GM21515 (cell line): ENCODE measurements around the gene TSHZ1.

Experiments used
- ATAC-seq: cut with Tn5 transposase; IDR thresholded peaks from one replicate; pipeline ENCODE4 v1.9.1; 2021; ENCODE audit not compliant: unreplicated experiment

Gene TSHZ1

DNA sequence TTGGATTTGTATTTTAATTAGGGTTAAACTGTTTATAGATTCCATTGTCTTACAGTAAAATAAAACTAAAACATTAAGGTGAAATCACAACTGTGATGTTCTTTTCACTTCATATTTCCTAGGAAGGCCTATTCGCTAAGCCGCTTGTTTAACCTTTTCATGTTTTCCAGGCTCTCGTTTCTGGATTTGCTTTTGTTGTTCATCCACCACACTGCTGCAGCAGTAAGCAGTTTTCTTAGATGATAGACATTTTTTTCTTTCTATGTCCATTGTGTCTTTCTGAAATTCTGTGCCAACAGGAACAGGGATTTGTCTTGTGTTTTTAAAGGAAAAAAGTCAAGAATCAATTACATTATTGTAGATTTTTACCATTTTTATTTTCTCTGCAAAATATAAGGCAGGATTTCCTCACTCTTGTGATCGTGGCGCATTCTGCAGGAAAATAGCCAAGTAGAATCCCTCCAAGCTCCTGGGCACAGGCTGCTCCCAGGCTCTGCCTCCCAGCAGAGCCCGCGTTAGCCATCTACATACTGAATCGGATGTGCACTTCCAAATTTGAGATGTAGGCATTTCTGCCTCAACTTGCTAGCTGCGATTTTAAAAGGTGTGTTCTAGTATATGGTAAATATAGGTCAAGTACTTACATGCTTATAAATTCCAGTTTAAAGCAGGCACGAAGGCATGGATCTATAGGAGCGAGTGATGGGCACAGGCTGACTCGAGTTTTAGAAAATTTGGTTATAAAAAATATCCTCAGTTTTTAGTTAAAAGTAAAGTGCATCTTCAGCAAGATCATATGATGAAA is 10.2 kb downstream of the TSHZ1 start:
- no peak for ATAC-seq

- ATAC-seq, result no peak
Measured at GRCh38 chr18:75221397-75221796, 10.8 kb downstream of the TSHZ1 start.

DNA sequence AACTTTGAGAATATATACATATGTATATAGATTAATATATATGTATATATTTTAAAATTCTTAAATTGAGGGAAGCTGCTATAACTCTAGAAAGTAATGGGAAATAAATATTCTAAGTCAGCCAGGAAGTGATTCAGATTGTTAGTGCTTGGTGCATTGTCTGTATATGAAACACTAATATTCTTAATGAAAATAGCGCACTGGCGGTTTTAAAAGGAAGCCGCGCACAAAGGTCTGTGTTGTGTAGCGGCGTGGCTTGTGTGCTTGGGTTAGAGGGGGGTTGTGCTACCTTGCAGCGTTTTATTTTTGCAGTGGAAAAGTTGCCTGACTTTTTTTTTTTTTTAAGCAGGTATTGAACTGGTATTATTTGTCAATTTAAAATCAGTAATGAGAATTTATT is 11.3 kb downstream of the TSHZ1 start:
- no peak for ATAC-seq

DNA sequence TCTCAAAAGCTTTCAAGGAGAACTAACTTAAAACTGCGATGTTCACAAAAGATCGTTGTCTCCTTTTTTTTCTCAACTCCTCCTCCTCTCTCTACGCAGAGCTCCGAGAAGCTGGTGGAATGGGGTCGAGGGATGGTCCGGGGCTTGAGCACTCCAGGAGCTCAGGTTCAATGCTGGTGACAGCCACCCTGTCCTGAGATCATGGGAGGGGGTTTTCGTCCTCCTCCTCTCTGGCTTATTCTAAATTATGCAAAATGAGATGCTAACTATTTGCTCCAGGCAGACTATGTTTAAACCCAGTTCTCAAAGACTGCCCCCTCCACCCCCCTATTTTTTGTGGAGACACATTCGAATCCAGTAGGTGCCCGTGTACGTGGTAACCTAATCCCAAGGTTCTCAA is 11.8 kb downstream of the TSHZ1 start:
- no peak for ATAC-seq

DNA sequence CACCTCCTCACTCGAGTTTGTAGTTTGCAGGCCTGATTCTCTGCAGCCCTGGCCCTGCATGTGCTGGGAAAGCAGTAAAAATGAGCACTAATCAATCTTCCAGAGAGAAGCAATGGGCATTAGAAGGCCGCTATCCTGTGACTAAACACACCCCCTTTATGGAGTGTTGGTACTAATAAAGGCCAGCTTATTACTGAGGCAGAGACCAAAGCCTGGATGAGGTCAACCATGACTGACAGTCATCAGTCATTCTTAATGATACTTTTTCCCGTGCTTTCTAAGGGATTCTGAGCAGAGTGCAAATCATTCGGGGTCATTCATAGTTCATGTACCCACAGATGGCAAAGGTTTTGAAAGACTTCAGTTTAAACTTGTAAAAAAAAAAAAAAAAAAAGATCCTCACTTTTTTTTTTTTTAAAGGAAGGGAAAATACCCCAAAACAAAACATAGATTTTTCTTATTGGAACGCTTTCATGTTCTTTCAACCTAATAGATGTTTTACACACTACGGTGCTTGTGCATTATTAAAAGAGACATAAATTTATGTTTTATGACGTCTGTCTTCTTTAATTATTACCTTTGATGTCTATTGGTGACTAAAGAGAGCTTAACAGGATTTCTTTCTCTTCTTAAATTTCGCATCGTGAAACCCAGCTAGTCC is 13.2 kb downstream of the TSHZ1 start:
- no peak for ATAC-seq

DNA sequence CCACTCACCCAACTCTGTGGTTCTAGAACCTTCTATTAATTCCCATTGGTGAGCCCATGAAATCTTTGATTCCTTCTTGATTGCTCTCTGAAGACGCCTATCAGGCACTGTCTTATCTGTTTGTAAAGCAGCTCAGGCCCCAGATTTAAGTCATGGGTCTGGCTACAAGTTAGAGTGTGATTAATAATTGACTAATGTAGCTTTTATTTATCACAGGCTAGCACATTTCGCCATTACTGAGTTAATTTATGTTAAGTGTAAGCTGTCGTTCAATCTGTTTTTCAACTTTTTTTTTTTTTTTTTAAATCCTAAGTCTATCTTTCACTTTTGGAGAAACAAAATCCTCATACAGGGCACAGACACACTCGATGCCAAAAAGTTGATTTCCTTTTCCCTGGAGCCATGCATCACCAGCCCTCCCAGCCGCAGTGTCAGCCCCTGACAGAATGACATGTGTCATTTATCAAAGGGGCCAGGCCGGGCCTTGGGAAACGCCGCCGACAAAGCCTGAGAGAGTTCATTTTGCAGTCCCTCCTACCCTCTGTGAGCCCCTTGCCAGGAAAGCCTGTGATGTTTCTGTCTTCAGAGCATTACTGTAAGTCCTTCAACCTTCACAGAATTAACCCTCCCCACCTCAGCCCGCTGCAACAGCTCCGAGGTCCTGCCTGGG is 15.8 kb downstream of the TSHZ1 start:
- ATAC-seq, result no peak

- ATAC-seq, result no peak
Measured at GRCh38 chr18:75226956-75227316, 16.3 kb downstream of the TSHZ1 start.

DNA sequence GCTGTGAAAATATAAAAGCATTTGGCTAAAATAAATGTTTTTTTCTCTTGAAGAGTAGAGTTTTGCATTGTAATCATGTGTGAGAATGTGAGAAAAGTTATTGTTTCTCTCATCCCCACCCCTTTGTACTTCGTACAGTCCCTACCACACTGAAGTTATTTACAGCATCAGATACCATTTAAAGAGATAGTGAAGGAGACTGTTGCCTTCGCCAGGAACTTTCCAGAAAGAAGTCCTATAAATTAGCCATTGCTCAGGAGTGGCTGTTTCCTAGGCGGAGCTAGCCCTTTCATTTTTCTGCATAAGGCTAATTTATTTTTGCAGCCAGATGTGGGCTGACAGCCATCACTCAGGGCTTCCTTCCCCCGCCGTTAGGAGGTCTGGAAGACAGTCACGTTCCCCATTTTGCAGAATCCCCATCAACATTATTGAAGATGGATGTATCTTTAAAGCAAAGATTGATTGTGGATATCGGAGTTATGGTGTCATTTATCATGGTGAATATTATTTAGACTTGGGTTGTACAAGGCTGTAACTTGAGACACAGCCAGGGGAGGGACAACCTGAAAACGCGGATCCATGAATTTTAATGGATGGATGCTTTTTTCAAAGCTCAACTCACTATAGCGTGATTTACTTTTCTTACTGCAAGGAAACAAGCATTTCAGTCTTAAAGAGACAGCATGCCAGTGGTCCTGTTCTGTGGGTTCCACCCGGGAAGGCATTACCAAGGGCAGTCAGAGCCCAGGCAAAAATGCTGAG is 17.1 kb downstream of the TSHZ1 start:
- no peak for ATAC-seq

DNA sequence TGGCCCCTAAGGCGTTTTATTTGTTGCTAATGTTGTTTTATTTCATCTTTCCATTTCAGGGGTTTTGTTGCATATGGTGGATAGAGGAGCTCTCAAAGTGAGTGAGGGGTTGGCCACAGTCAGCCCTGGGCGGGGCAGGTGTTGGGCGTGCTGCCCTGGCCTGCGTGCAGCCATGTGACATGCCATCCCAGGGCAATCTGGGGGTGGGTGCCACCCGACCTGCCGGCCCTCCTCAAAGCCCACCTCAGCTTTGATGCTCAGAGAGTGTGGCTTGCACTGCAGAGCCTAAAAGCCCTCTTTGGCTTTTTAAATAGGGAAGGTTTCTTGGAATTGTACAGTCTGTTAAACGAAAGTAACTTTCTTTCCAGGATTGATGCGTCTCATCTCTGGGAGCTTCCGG is 18.4 kb downstream of the TSHZ1 start:
- ATAC-seq, result no peak

GRCh38 chr18:75229437-75229836 is 18.8 kb downstream of the TSHZ1 start:
- no peak for ATAC-seq

DNA sequence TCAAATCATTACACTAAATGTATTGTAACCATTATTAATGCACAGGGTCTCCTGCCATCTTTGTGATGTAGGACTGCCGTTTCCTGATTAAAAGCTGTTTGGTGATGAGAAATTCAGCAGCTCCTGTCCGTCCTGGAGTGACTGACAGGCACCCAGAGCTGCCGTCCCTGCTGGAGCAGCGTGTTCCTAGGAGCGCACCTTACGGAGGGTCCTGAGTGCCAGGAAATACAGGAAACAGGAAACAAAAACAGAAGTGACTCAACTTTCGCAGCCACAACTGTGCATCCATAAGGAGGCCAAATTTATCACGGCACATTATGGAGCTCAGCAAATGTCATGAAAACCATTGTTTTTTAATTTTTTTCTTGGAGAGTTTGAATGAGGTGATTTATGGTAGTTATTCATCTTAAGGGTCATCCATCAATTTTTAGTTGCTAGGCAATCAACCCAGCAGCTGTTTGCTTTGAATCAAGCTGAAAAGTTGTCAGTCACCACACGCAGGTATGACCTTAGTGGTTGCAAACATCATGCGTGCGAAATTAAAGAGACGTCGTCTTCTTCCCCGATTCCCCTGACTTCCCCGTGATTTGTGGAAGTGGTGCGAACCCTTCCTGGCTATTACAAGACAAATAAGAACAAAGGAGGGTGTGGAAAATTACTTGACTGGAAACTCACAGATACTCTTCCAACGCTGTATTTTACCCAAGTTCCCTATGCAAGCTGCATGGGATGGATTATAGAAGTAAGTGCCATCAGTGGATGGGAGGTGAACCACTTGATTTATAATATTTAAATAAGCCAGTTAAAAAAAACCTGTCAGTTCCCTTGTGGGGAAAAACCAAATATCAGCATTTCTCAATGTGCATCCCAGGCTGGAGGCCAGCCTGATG is 19.8 kb downstream of the TSHZ1 start:
- no peak for ATAC-seq

DNA sequence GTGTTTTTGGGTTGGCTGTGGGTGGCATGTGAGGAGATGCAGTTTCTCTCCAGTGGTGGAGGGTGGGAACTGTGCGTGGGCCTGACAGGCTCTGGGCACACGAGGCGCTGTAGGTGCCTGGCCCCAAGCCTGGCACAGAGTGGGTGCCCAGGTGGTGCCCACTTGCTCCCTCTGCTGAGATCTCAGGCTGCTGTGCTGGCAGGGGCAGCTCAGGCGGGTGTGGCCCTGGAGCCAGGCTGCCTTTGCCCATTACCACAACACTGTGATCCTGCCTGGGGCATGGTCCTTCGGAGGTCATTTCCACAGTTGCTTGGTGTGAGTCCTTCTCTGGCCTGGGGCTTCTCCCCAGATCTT is 20.4 kb downstream of the TSHZ1 start:
- ATAC-seq, result no peak

DNA sequence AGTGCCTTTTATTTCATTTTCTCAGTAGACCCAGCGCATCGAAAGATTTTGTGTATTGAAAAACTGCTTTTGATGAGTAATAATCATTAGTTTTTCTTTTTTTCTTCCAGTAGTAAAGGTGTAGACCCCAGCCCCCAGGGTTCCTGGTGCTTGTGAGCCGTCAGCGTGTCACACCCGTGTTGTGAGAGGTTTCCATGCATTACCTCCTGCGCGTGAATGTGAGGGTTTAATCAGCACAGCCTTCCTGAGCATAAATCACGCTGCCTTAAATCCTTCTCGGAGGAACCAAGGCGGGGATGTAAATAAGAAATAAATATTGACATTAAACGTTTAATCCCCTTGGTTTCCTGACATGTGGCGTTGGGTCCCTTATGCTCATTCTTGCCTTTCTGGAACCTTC is 24.3 kb downstream of the TSHZ1 start:
- no peak for ATAC-seq

DNA sequence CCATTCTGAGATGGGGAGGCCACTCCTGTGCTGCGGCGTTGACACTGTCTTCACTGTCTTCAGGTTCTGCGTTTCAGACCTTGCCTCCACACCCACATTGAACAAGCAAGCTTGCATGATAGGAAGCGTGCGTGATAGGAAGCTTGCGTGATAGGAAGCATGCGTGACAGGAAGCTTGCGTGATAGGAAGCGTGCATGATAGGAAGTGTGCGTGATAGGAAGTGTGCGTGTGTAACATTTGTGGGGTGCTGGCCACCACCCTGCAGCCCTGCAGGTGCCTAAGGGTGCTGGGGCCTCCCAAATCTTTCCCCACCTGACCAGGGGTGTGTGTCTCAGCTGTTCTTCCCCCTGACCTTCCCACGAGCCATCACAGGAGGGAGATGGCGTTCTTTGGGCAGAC is 25.3 kb downstream of the TSHZ1 start:
- no peak for ATAC-seq

DNA sequence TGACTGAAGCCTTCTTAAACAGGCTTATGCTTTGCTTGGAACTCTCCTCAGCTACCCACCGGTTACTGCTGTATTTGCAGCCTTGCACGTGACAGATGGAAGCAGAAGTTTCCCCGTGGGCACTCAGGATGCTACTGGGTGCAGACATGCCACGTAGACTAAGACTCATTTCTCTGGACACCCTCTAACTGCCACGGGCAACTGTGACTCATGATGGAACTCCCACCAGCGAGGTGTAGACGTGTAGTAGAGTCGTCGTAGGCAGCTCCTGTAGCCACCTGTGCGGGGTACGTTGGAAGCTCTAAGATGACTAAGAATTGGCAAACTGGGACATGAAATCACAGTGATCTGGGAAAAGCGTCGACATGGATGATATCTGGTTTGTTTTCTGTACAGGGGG is 27.5 kb downstream of the TSHZ1 start:
- ATAC-seq, result no peak

GRCh38 chr18:75238786-75239185 is 28.2 kb downstream of the TSHZ1 start:
- no peak for ATAC-seq

- no peak for ATAC-seq
Measured at GRCh38 chr18:75240433-75240832, 29.8 kb downstream of the TSHZ1 start.

DNA sequence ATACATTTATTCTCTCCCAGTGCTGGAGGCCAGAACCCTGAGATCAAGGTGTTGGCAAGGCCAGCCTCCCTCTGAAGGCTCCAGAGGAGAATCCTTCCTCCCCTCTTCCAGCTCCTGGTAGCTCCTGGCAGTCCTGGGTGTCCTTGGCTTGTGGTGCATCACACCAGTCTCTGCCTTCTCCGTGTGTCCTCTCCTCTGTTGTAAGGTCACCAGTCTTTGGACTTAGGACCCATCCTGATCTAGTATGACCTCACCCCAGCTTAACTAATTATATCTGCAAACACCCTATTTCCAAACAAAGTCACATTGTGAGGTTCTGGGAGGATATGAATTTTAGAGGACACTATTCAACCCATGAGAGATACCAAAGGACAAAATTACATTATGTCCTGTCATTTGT is 31.1 kb downstream of the TSHZ1 start:
- ATAC-seq, result no peak

GRCh38 chr18:75244351-75245313 is 34.0 kb downstream of the TSHZ1 start:
- ATAC-seq, result no peak
